Gastrocnemius medialis (tissue), 4 donors: ENCODE results near the gene UBE2L6.

Source experiments
- CTCF ChIP-seq, 5 experiments: fragments of 450-650 bp in 3 of 5; fragments of 200-600 bp in 2 of 5; sonication (generic) in 2 of 5; IDR thresholded peaks in 4 of 5; conservative IDR thresholded peaks in 1 of 5; 1 replicate in 4 of 5; 2 replicates in 1 of 5; pipeline ENCODE4 v1.5.1; 2016 to 2019; ENCODE audit warnings: antibody characterized with exemption in 5 of 5, mild to moderate bottlenecking in 3 of 5, moderate library complexity in 3 of 5
- POLR2A ChIP-seq, 2 donors: fragments of 450-650 bp; IDR thresholded peaks; one replicate each; pipeline ENCODE4 v1.6.1; 2017; ENCODE audit warnings: antibody characterized with exemption in 2 of 2, mild to moderate bottlenecking in 2 of 2, moderate library complexity in 2 of 2

- TF ChIP-seq CTCF (IDR thresholded peaks at IDR 0.05 in 4 of 5, conservative IDR thresholded peaks at IDR 0.05 in 1 of 5) = no peak
- TF ChIP-seq POLR2A (IDR thresholded peaks at IDR 0.05) = no peak
Observed at GRCh38 chr11:57571606-57572005, 4.1 kb upstream of the UBE2L6 start.
